Hepatocyte (in vitro differentiated cells): Measurements from ENCODE around the gene C4A. TPM values are rescaled to one million over a fixed set of nuclear protein-coding genes. Genes with fewer than 3 reads are reported as not detected.

Experiments used
- DNase-seq: peaks from one replicate; pipeline ENCODE4 v3.0.0-alpha.2; 2016; ENCODE audit warnings: low spot score
- H2AFZ ChIP-seq: fragments of 200-600 bp; sonication (generic); 2 replicates; pipeline ENCODE4 v1.6.0; 2016; ENCODE audit warnings: antibody characterized with exemption, mild to moderate bottlenecking
- H3K27ac ChIP-seq: fragments of 200-600 bp; sonication (generic); 2 replicates; pipeline ENCODE4 v1.5.1; 2016; ENCODE audit warnings: mild to moderate bottlenecking
- H3K27me3 ChIP-seq: fragments of 200-600 bp; sonication (generic); 2 replicates; pipeline ENCODE4 v1.6.1; 2016
- H3K36me3 ChIP-seq: fragments of 200-600 bp; sonication (generic); replicated peaks from 2 replicates; pipeline ENCODE4 v1.5.1; 2016; ENCODE audit warnings: low read depth; ENCODE audit not compliant: insufficient read depth
- H3K4me1 ChIP-seq: fragments of 200-600 bp; sonication (generic); 2 replicates; pipeline ENCODE4 v1.5.1; 2016; ENCODE audit warnings: mild to moderate bottlenecking, moderate library complexity; ENCODE audit not compliant: insufficient read depth
- H3K4me2 ChIP-seq: fragments of 200-600 bp; sonication (generic); 2 replicates; pipeline ENCODE4 v1.6.0; 2016
- H3K4me3 ChIP-seq: fragments of 200-600 bp; sonication (generic); 2 replicates; pipeline ENCODE4 v1.5.1; 2016; ENCODE audit warnings: mild to moderate bottlenecking
- H3K79me2 ChIP-seq: fragments of 200-600 bp; sonication (generic); 2 replicates; pipeline ENCODE4 v1.6.0; 2017; ENCODE audit warnings: mild to moderate bottlenecking
- H3K9me2 ChIP-seq: fragments of 200-600 bp; sonication (generic); replicated peaks from 2 replicates; pipeline ENCODE4 v1.6.0; 2017; ENCODE audit warnings: mild to moderate bottlenecking; ENCODE audit not compliant: insufficient read depth
- H3K9me3 ChIP-seq: fragments of 200-600 bp; sonication (generic); 2 replicates; pipeline ENCODE4 v1.5.1; 2016; ENCODE audit warnings: low read depth, mild to moderate bottlenecking
- H4K20me1 ChIP-seq: fragments of 200-600 bp; sonication (generic); 2 replicates; pipeline ENCODE4 v1.6.0; 2016; ENCODE audit warnings: mild to moderate bottlenecking; ENCODE audit not compliant: insufficient read depth, poor library complexity, severe bottlenecking
- CTCF ChIP-seq: fragments of 200-600 bp; sonication (generic); IDR thresholded peaks from 2 replicates; pipeline ENCODE4 v1.5.1; 2016; ENCODE audit warnings: antibody characterized with exemption, mild to moderate bottlenecking; ENCODE audit not compliant: poor library complexity
- EZH2 ChIP-seq: fragments of 200-600 bp; sonication (generic); IDR thresholded peaks from 2 replicates; pipeline ENCODE4 v1.6.1; 2016; ENCODE audit warnings: antibody characterized with exemption, mild to moderate bottlenecking, borderline replicate concordance
- EZH2phosphoT487 ChIP-seq: fragments of 200-600 bp; sonication (generic); IDR thresholded peaks from one replicate; pipeline ENCODE4 v1.6.1; 2018; ENCODE audit warnings: antibody characterized with exemption, mild to moderate bottlenecking, low read depth, moderate library complexity; ENCODE audit not compliant: unreplicated experiment, severe bottlenecking
- WGBS: methylation state at CpG from one replicate; pipeline ENCODE4 v1.1.6; 2016; ENCODE audit warnings: low lambda C conversion rate; ENCODE audit errors: missing lambda C conversion rate; 5-methylcytosine and 5-hydroxymethylcytosine counted together
- polyA plus RNA-seq: library from polyadenylated mRNA; unstranded; fragments of >200 nt; fragmentation: Nextera tagmentation; extraction: Ambion mirVana; gene quantifications from 2 replicates; pipeline ENCODE4 v1.2.1, GENCODE V29; 2016
- total RNA-seq: library from RNA; depleted of rRNA; stranded (reverse); fragments of >200 nt; gene quantifications from 2 replicates; pipeline ENCODE4 v1.2.3, GENCODE V29; 2014

The C4A gene
- total and polyA plus RNA-seq, 2 experiments from 2014 or later, result 66.8 to 74.4 TPM

GRCh38 chr6:31947864-31948263, 34.0 kb upstream of the C4A start:
- H3K4me1 ChIP-seq, result peaks cover 12% of the 10 kb centered on the region
- no peak overlapping the region for H3K4me2 ChIP-seq
- no peaks in the 10 kb centered on the region for H3K36me3 ChIP-seq
- 91% methylated on average over 4 of the region's 4 CpGs for WGBS
- H3K27ac ChIP-seq, result no peak overlapping the region
- no peaks in the 10 kb centered on the region for H3K9me2 ChIP-seq
- H2AFZ ChIP-seq, result no peak overlapping the region
- no peak overlapping the region for H3K4me3 ChIP-seq
- no peak for DNase-seq
- H4K20me1 ChIP-seq, result no peaks in the 10 kb centered on the region
- TF ChIP-seq EZH2 (no peak), EZH2phosphoT487 (no peak), CTCF (no peak)
- no peaks in the 10 kb centered on the region for H3K27me3 ChIP-seq
- peaks cover 4% of the 10 kb centered on the region for H3K79me2 ChIP-seq
- H3K9me3 ChIP-seq, result no peaks in the 10 kb centered on the region

GRCh38 chr6:31948306-31948705, 33.6 kb upstream of the C4A start:
- no peak overlapping the region for H3K4me3 ChIP-seq
- peaks cover 4% of the 10 kb centered on the region for H3K79me2 ChIP-seq
- DNase-seq, result no peak
- H2AFZ ChIP-seq, result no peak overlapping the region
- TF ChIP-seq EZH2phosphoT487, result no peak
- no peak for TF ChIP-seq EZH2
- TF ChIP-seq CTCF, result no peak
- H3K9me3 ChIP-seq, result no peaks in the 10 kb centered on the region
- H4K20me1 ChIP-seq, result no peaks in the 10 kb centered on the region
- H3K9me2 ChIP-seq, result no peaks in the 10 kb centered on the region
- peaks cover 12% of the 10 kb centered on the region for H3K4me1 ChIP-seq
- H3K36me3 ChIP-seq, result no peaks in the 10 kb centered on the region
- WGBS, result 88% methylated on average over 5 of the region's 5 CpGs
- H3K4me2 ChIP-seq, result no peak overlapping the region
- no peak overlapping the region for H3K27ac ChIP-seq
- no peaks in the 10 kb centered on the region for H3K27me3 ChIP-seq

GRCh38 chr6:31948753-31949413, 33.0 kb upstream of the C4A start:
- H3K9me2 ChIP-seq, result no peaks in the 10 kb centered on the region
- H3K27me3 ChIP-seq, result no peaks in the 10 kb centered on the region
- 90% methylated on average over 6 of the region's 6 CpGs for WGBS
- H3K9me3 ChIP-seq, result no peaks in the 10 kb centered on the region
- H2AFZ ChIP-seq, result no peak overlapping the region
- H3K36me3 ChIP-seq, result no peaks in the 10 kb centered on the region
- no peak for DNase-seq
- peaks cover 12% of the 10 kb centered on the region for H3K4me1 ChIP-seq
- H4K20me1 ChIP-seq, result no peaks in the 10 kb centered on the region
- H3K79me2 ChIP-seq, result peaks cover 4% of the 10 kb centered on the region
- no peak overlapping the region for H3K4me2 ChIP-seq
- no peak overlapping the region for H3K27ac ChIP-seq
- no peak for TF ChIP-seq CTCF
- no peak overlapping the region for H3K4me3 ChIP-seq
